NCI-H2171 treated with DMSO at 0.1 percent for 48 hours (cell line): Measurements from ENCODE around the gene ADARB2.
"Not testable (repeated sequence)": the region's sequence is repeated elsewhere in the genome, so short reads cannot be mapped to it uniquely, and the experiment has no call there.

ENCODE experiments used
- DNase-seq: peaks from one replicate; lab custom pipeline; 2025; lab: John Stamatoyannopoulos, UW

ADARB2 gene

GRCh38 chr10:1368842-1369171 lies 368.5 kb downstream of the ADARB2 start:
- DNase-seq = no peak

GRCh38 chr10:1367938-1368841 lies 369.1 kb downstream of the ADARB2 start:
- DNase-seq = no peak

GRCh38 chr10:1366811-1367425 lies 370.4 kb downstream of the ADARB2 start:
- no peak for DNase-seq

- no peak for DNase-seq
Measured at GRCh38 chr10:1366322-1366691, 371.0 kb downstream of the ADARB2 start.

- no peak for DNase-seq
Measured at GRCh38 chr10:1365540-1366321, 371.6 kb downstream of the ADARB2 start.

GRCh38 chr10:1364151-1364910 lies 373.0 kb downstream of the ADARB2 start:
- DNase-seq = no peak

GRCh38 chr10:1363446-1364121 lies 373.7 kb downstream of the ADARB2 start:
- no peak for DNase-seq

- no peak for DNase-seq
Measured at GRCh38 chr10:1362589-1363445, 374.5 kb downstream of the ADARB2 start.

GRCh38 chr10:1361411-1362105 lies 375.8 kb downstream of the ADARB2 start:
- DNase-seq = no peak

GRCh38 chr10:1360558-1361164 lies 376.7 kb downstream of the ADARB2 start:
- no peak for DNase-seq

GRCh38 chr10:1360011-1360557 lies 377.2 kb downstream of the ADARB2 start:
- no peak for DNase-seq

- no peak for DNase-seq
Measured at GRCh38 chr10:1359626-1359955, 377.7 kb downstream of the ADARB2 start.

GRCh38 chr10:1358860-1359625 lies 378.3 kb downstream of the ADARB2 start:
- DNase-seq = no peak

- DNase-seq = no peak
Measured at GRCh38 chr10:1358147-1358546, 379.2 kb downstream of the ADARB2 start.

- no peak for DNase-seq
Measured at GRCh38 chr10:1356349-1356748, 381.0 kb downstream of the ADARB2 start.

GRCh38 chr10:1354809-1355710 lies 382.3 kb downstream of the ADARB2 start:
- no peak for DNase-seq

GRCh38 chr10:1352296-1352695 lies 385.0 kb downstream of the ADARB2 start:
- DNase-seq = not testable (repeated sequence)

GRCh38 chr10:1348773-1349050 lies 388.6 kb downstream of the ADARB2 start:
- no peak for DNase-seq
